DND-41 (cell line): ENCODE results near the gene DCST1.

Experiments
- ATAC-seq: fragments of 200-7000 bp; cut with Tn5 transposase; 3 replicates; pipeline ENCODE4 v1.9.1; 2021; ENCODE audit warnings: low read depth; ENCODE audit not compliant: insufficient read depth
- DNase-seq: peaks from one replicate; pipeline ENCODE4 v3.0.0-alpha.2; 2020
- H2AFZ ChIP-seq: 2 replicates; pipeline ENCODE4 v1.6.0; 2012; ENCODE audit warnings: low read depth, low read length
- H3K27ac ChIP-seq: 2 replicates; pipeline ENCODE4 v1.5.1; 2012; ENCODE audit warnings: low read length, inconsistent platforms
- H3K27me3 ChIP-seq: fragments of 200-600 bp; sonication (generic); 2 replicates; pipeline ENCODE4 v1.6.0; 2012; ENCODE audit warnings: low read length, mild to moderate bottlenecking, inconsistent platforms; ENCODE audit not compliant: insufficient read depth, poor library complexity
- H3K36me3 ChIP-seq: 2 replicates; pipeline ENCODE4 v1.5.1; 2012; ENCODE audit warnings: low read length, inconsistent platforms; ENCODE audit not compliant: insufficient read depth
- H3K4me1 ChIP-seq: 2 replicates; pipeline ENCODE4 v1.5.1; 2012; ENCODE audit warnings: mild to moderate bottlenecking, low read length; ENCODE audit not compliant: insufficient read depth
- H3K4me2 ChIP-seq: 2 replicates; pipeline ENCODE4 v1.6.0; 2012; ENCODE audit warnings: mild to moderate bottlenecking, moderate library complexity, low read length, inconsistent platforms; ENCODE audit not compliant: insufficient read depth
- H3K4me3 ChIP-seq, 2 experiments: fragments of 200-600 bp in 1 of 2; shearing (Covaris generic) in 1 of 2; 2 replicates each; pipeline ENCODE4 v1.5.1; 2012 to 2016; ENCODE audit warnings: inconsistent platforms in 2 of 2, low read length in 2 of 2, mild to moderate bottlenecking in 2 of 2, low read depth in 1 of 2, moderate library complexity in 1 of 2
- H3K79me2 ChIP-seq: 2 replicates; pipeline ENCODE4 v1.6.0; 2012; ENCODE audit warnings: low read length, inconsistent platforms; ENCODE audit not compliant: insufficient read depth
- H3K9ac ChIP-seq: 2 replicates; pipeline ENCODE4 v1.6.0; 2012; ENCODE audit warnings: low read depth, mild to moderate bottlenecking, inconsistent platforms, low read length, moderate library complexity
- H3K9me3 ChIP-seq: 2 replicates; pipeline ENCODE4 v1.5.1; 2012; ENCODE audit warnings: low read length, moderate library complexity, mild to moderate bottlenecking, inconsistent platforms; ENCODE audit not compliant: insufficient read depth, severe bottlenecking
- H4K20me1 ChIP-seq: 2 replicates; pipeline ENCODE4 v1.6.0; 2012; ENCODE audit warnings: low read length; ENCODE audit not compliant: insufficient read depth
- EZH2 ChIP-seq: IDR thresholded peaks from 3 replicates; pipeline ENCODE4 v1.6.1; 2012; ENCODE audit warnings: borderline replicate concordance, low read depth, mild to moderate bottlenecking, moderate library complexity, low read length, inconsistent platforms; ENCODE audit not compliant: severe bottlenecking
- TF ChIP-seq, protein P1 (sequence below): IDR thresholded peaks from 2 replicates; pipeline ENCODE4 v1.5.1; 2012; ENCODE audit warnings: borderline replicate concordance, low read length, moderate library complexity, mild to moderate bottlenecking; ENCODE audit not compliant: poor library complexity, severe bottlenecking; ENCODE audit errors: extremely low read depth

Gene DCST1

DNA sequence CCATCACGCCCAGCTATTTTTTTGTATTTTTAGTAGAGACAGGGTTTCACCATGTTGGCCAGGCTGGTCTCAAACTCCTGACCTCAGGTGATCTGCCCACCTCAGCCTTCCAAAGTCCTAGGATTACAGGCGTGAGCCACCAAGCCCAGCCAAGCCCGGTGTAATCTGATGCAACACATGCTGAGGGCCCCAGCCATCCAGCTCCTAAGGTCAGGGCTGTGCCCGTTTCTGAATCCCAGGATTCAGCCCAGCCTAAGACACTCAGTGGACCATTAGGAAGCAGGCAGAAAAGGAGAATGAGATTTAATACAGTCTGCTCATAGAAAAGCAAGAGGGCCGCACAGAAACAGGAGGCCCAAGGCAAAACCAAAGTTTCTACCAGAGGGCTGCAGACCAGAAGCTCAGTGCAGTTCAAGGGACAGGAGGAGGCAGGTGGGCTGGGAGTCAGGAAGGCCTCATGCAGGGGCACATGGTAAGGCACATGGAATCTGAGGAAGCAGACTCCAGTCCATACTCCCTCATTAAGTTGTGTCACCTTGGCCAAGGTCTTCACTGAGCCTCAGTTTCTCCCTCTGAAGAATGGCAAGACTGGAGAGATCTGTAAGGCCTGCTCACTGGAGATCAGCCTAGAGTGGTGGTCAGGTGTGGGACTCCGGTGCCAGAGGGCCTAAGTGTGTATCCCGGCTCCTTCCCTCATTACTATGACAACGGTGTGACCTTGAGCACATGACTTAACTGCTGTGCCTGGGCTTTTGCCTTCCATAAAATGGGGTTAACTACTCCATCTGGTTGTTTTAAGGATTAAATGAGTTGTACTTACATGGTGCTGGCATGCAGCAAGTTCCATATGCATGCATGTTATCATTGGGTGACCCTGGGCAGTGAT is 15.1 kb downstream of the DCST1 start:
- H3K4me3 ChIP-seq = no peak overlapping the region
- no peaks in the 10 kb centered on the region for H3K36me3 ChIP-seq
- ATAC-seq (no peak), DNase-seq (no peak)
- no peak overlapping the region for H2AFZ ChIP-seq
- TF ChIP-seq, protein P1, sequence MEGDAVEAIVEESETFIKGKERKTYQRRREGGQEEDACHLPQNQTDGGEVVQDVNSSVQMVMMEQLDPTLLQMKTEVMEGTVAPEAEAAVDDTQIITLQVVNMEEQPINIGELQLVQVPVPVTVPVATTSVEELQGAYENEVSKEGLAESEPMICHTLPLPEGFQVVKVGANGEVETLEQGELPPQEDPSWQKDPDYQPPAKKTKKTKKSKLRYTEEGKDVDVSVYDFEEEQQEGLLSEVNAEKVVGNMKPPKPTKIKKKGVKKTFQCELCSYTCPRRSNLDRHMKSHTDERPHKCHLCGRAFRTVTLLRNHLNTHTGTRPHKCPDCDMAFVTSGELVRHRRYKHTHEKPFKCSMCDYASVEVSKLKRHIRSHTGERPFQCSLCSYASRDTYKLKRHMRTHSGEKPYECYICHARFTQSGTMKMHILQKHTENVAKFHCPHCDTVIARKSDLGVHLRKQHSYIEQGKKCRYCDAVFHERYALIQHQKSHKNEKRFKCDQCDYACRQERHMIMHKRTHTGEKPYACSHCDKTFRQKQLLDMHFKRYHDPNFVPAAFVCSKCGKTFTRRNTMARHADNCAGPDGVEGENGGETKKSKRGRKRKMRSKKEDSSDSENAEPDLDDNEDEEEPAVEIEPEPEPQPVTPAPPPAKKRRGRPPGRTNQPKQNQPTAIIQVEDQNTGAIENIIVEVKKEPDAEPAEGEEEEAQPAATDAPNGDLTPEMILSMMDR = no peak
- no peak for TF ChIP-seq EZH2
- H3K27ac ChIP-seq = no peak overlapping the region
- no peaks in the 10 kb centered on the region for H3K79me2 ChIP-seq
- peaks cover 37% of the 10 kb centered on the region for H3K27me3 ChIP-seq
- peaks cover 11% of the 10 kb centered on the region for H4K20me1 ChIP-seq
- H3K4me2 ChIP-seq = no peak overlapping the region
- peaks cover 15% of the 10 kb centered on the region for H3K4me1 ChIP-seq
- no peak overlapping the region for H3K9ac ChIP-seq
- H3K9me3 ChIP-seq = no peaks in the 10 kb centered on the region

GRCh38 chr1:155049651-155050559 is 16.3 kb downstream of the DCST1 start:
- no peak for DNase-seq
- Histone ChIP-seq H3K4me3 (no peak overlapping the region), H2AFZ (no peak overlapping the region)

DNA sequence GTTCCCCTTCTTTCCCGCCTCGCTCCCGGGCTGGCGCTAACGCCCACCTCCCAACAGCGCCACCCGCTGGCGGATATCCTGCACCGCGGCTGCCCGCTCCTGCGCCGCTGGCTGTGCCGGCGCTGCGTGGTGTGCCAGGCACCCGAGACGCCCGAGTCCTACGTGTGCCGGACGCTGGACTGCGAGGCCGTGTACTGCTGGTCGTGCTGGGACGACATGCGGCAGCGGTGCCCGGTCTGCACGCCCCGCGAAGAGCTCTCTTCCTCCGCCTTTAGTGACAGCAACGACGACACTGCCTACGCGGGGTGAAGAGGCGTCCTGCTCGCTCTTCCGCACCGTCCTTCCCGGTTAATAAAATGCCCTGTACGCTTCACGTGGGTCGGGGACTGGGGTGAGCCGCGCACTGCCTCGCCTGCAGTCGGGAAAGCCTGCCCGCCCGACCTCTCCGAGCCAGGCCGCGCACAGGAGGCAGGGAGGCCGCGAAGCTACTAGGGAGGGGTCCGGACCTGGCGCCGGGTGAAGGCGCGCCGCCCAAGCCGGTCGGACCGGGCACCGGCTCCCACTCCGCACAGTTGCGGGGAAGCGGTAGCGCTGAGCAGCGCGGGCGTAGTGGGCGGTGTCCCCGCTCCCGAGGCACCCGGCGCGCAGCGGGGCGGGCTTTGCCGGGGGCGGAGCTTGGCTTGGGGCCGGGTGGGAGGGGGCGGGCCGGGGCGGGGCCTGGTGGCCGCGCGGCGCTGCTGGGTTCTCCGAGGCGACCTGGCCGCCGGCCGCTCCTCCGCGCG is 17.1 kb downstream of the DCST1 start, which contains the start of gene ADAM15:
Gene ADAM15 (plus strand): TSS at position 757 of the 782 bp plus-strand sequence. CDS start 71 bp downstream, outside the sequence.
- Histone ChIP-seq H3K4me2 (peak within 1 kb of the TSS; percentile 73), H3K27me3 (peaks cover 32% of the 10 kb centered on the region), H3K4me1 (peaks cover 15% of the 10 kb centered on the region), H2AFZ (0 out of 2 replicates have a peak within 1 kb of the TSS, but pooled peaks have one; percentile 13), H3K36me3 (no peaks in the 10 kb centered on the region), H3K9me3 (no peaks in the 10 kb centered on the region), H3K27ac (no peak within 1 kb of the TSS), H4K20me1 (peaks cover 6% of the 10 kb centered on the region), H3K9ac (peak within 1 kb of the TSS; percentile 42), H3K4me3 (peak within 1 kb of the TSS in 1 of 2 experiments; percentile 52; a peak in 2 of 4 replicates), H3K79me2 (no peaks in the 10 kb centered on the region)
- peak; percentile 49 for TF ChIP-seq EZH2
- TF ChIP-seq, protein P1 = peak; percentile 51
- ATAC-seq (peak; percentile 90), DNase-seq (peak; percentile 72)

More at GRCh38 chr1:155049651-155050559, 16.3 kb downstream of the DCST1 start:
- no peak overlapping the region for H3K27ac ChIP-seq
- peaks cover 6% of the 10 kb centered on the region for H4K20me1 ChIP-seq
- TF ChIP-seq, protein P1 = no peak
- TF ChIP-seq EZH2 = no peak
- H3K79me2 ChIP-seq = no peaks in the 10 kb centered on the region
- peaks cover 15% of the 10 kb centered on the region for H3K4me1 ChIP-seq
- no peaks in the 10 kb centered on the region for H3K9me3 ChIP-seq
- no peaks in the 10 kb centered on the region for H3K36me3 ChIP-seq
- no peak overlapping the region for H3K4me2 ChIP-seq
- no peak overlapping the region for H3K9ac ChIP-seq
- H3K27me3 ChIP-seq = peaks cover 32% of the 10 kb centered on the region
- no peak for ATAC-seq
